Liver (tissue), 3 donors: ENCODE data around the gene C11orf24.

Source experiments
- CTCF ChIP-seq: fragments of 150-350 bp; IDR thresholded peaks from 2 replicates; pipeline ENCODE4 v1.5.1; 2017; ENCODE audit warnings: improper control_type of control experiment, low read depth, low read length; ENCODE audit not compliant: missing input control
- FOXA1 ChIP-seq: IDR thresholded peaks from 2 replicates; pipeline ENCODE4 v1.6.1; 2016; ENCODE audit warnings: antibody characterized with exemption
- HNF4G ChIP-seq: IDR thresholded peaks from 2 replicates; pipeline ENCODE4 v1.6.1; 2016; ENCODE audit warnings: antibody characterized with exemption
- MAX ChIP-seq: IDR thresholded peaks from 2 replicates; pipeline ENCODE4 v1.6.1; 2016; ENCODE audit warnings: antibody characterized with exemption
- REST ChIP-seq: IDR thresholded peaks from 2 replicates; pipeline ENCODE4 v1.6.1; 2016; ENCODE audit warnings: antibody characterized with exemption, mild to moderate bottlenecking
- YY1 ChIP-seq: IDR thresholded peaks from 2 replicates; pipeline ENCODE4 v1.6.1; 2016; ENCODE audit warnings: antibody characterized with exemption, mild to moderate bottlenecking
- ZBTB33 ChIP-seq: IDR thresholded peaks from 2 replicates; pipeline ENCODE4 v1.6.1; 2016; ENCODE audit warnings: antibody characterized with exemption
- donor health status: healthy.
- donor health status: healthy.

GRCh38 chr11:68256331-68256741, 15.4 kb downstream of the C11orf24 start:
- TF ChIP-seq FOXA1 (no peak), MAX (no peak), REST (no peak), CTCF (no peak), YY1 (no peak), ZBTB33 (no peak), HNF4G (no peak)
